Measurements from ENCODE around the gene LRIG1. TPM values are rescaled to one million over a fixed set of nuclear protein-coding genes. Genes with fewer than 3 reads are reported as not detected.

Gene LRIG1
- total and polyA plus RNA-seq, 10 of the 15 experiments (the other 5 are each of a cell fraction or from before 2014, with no cell fraction given), result 0.84 to 16.4 (median 8.1) TPM

DNA sequence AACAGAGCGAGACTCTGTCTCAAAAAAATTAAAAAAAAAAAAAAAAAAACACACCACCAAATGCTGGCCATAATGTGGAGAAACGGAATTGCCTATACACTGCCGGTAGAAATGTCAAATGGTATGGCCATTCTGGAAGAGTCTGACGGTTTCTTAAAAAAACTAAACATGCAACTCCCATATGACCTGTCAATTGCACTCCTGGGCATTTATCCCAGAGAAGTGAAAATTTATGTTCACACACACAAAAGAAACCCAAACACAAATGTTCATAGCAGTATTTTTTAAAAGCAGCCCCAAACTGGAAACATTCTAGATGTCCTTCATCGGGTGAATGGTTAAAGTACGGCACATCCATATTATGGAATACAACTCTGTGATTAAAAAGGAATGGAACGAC, 66.1 kb downstream of the LRIG1 start:
- POLR2A ChIA-PET, result no interaction called here
- DNase-seq (ENCODE audit: low read depth, low spot score) (no peak), ATAC-seq (no peak), FAIRE-seq (no peak)
- Histone ChIP-seq H3K9me3 (replicated peaks; ENCODE audit: control insufficient read depth, insufficient read depth, low read length) (no peaks in the 10 kb centered on the region), H3K27me3 (replicated peaks in 1 of 2; ENCODE audit: control insufficient read depth in 2 of 2, insufficient read depth in 2 of 2, low read length in 1 of 2) (no peaks in the 10 kb centered on the region), H3K9ac (ENCODE audit: control insufficient read depth, insufficient read depth, low read length) (no peak overlapping the region), H3K4me2 (ENCODE audit: control insufficient read depth, insufficient read depth) (no peak overlapping the region), H3K4me1 (ENCODE audit: control insufficient read depth, insufficient read depth, low read length) (no peaks in the 10 kb centered on the region), H3K79me2 (ENCODE audit: control insufficient read depth, insufficient read depth, low read length) (no peaks in the 10 kb centered on the region), H3K4me3 (no peak overlapping the region), H3K27ac (ENCODE audit: control insufficient read depth, insufficient read depth) (no peak overlapping the region), H2AFZ (ENCODE audit: control insufficient read depth, low read depth, low read length) (no peak overlapping the region), H4K20me1 (ENCODE audit: control insufficient read depth, insufficient read depth) (no peaks in the 10 kb centered on the region), H3K36me3 (ENCODE audit: control insufficient read depth in 2 of 2, insufficient read depth in 2 of 2, low read length in 1 of 2) (no peaks in the 10 kb centered on the region)
- RAD21 ChIA-PET (ENCODE audit: unreplicated experiment), result no interaction called here
- SMC1A ChIA-PET (ENCODE audit: uncharacterized antibody, unreplicated experiment), result no interaction called here
- in situ Hi-C loops (cut with MboI) (no loop called here), intact Hi-C loops (cut with micrococcal nuclease; ENCODE audit: unreplicated experiment) (no loop called here)
- TF ChIP-seq CEBPB (IDR thresholded peaks at IDR 0.05; ENCODE audit: borderline replicate concordance in 1 of 2, low read depth in 2 of 2, low read length in 2 of 2) (no peak), POLR2AphosphoS2 (IDR thresholded peaks at IDR 0.05; ENCODE audit: low read depth, low read length) (no peak), YY1 (IDR thresholded peaks at IDR 0.05; ENCODE audit: low read depth, low read length) (no peak), FOXK2 (IDR thresholded peaks at IDR 0.05) (no peak)
- TF ChIP-seq, protein P1, sequence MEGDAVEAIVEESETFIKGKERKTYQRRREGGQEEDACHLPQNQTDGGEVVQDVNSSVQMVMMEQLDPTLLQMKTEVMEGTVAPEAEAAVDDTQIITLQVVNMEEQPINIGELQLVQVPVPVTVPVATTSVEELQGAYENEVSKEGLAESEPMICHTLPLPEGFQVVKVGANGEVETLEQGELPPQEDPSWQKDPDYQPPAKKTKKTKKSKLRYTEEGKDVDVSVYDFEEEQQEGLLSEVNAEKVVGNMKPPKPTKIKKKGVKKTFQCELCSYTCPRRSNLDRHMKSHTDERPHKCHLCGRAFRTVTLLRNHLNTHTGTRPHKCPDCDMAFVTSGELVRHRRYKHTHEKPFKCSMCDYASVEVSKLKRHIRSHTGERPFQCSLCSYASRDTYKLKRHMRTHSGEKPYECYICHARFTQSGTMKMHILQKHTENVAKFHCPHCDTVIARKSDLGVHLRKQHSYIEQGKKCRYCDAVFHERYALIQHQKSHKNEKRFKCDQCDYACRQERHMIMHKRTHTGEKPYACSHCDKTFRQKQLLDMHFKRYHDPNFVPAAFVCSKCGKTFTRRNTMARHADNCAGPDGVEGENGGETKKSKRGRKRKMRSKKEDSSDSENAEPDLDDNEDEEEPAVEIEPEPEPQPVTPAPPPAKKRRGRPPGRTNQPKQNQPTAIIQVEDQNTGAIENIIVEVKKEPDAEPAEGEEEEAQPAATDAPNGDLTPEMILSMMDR (IDR thresholded peaks at IDR 0.05 in 2 of 3, conservative IDR thresholded peaks at IDR 0.05 in 1 of 3; ENCODE audit: control insufficient read depth in 2 of 3, extremely low read depth in 1 of 3, insufficient read depth in 1 of 3, low read depth in 3 of 3, low read length in 3 of 3), result no peak
- CTCF ChIA-PET, result interaction anchor here (1.3 kb wide), 1 partner anchor 27 kb away, joined by 4 read pairs; no protein-coding TSS in a partner anchor
- BruUV-seq (replicated peaks), result no TSS peak
- WGBS (ENCODE audit: insufficient coverage, insufficient replicate concordance, low lambda C conversion rate, missing lambda C conversion rate), result 71% methylated on average over 6 of the region's 7 CpGs

GRCh38 chr3:66433522-66433782, 67.4 kb downstream of the LRIG1 start:
- no peaks in the 10 kb centered on the region for H4K20me1 ChIP-seq (ENCODE audit: control insufficient read depth, insufficient read depth)
- no peaks in the 10 kb centered on the region for H3K79me2 ChIP-seq (ENCODE audit: control insufficient read depth, insufficient read depth, low read length)
- WGBS (ENCODE audit: insufficient coverage, insufficient replicate concordance, low lambda C conversion rate, missing lambda C conversion rate), result 62% methylated on average over 4 of the region's 4 CpGs
- H3K9ac ChIP-seq (ENCODE audit: control insufficient read depth, insufficient read depth, low read length), result no peak overlapping the region
- ChIA-PET SMC1A (ENCODE audit: uncharacterized antibody, unreplicated experiment) (no interaction called here), POLR2A (no interaction called here), CTCF (interaction anchor here (1.3 kb wide), 1 partner anchor 25 kb away, joined by 4 read pairs; no protein-coding TSS in a partner anchor), RAD21 (ENCODE audit: unreplicated experiment) (no interaction called here)
- ATAC-seq (no peak), FAIRE-seq (no peak), DNase-seq (ENCODE audit: low read depth, low spot score) (no peak)
- no peaks in the 10 kb centered on the region for H3K36me3 ChIP-seq (ENCODE audit: control insufficient read depth in 2 of 2, insufficient read depth in 2 of 2, low read length in 1 of 2)
- no peak for TF ChIP-seq RB1 (IDR thresholded peaks at IDR 0.05; ENCODE audit: borderline replicate concordance)
- no peak for TF ChIP-seq ZNF217 (IDR thresholded peaks at IDR 0.05)
- TF ChIP-seq NFYA (IDR thresholded peaks at IDR 0.05; ENCODE audit: borderline replicate concordance, low read depth, low read length), result no peak
- TF ChIP-seq, protein P2, sequence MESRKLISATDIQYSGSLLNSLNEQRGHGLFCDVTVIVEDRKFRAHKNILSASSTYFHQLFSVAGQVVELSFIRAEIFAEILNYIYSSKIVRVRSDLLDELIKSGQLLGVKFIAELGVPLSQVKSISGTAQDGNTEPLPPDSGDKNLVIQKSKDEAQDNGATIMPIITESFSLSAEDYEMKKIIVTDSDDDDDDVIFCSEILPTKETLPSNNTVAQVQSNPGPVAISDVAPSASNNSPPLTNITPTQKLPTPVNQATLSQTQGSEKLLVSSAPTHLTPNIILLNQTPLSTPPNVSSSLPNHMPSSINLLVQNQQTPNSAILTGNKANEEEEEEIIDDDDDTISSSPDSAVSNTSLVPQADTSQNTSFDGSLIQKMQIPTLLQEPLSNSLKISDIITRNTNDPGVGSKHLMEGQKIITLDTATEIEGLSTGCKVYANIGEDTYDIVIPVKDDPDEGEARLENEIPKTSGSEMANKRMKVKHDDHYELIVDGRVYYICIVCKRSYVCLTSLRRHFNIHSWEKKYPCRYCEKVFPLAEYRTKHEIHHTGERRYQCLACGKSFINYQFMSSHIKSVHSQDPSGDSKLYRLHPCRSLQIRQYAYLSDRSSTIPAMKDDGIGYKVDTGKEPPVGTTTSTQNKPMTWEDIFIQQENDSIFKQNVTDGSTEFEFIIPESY (IDR thresholded peaks at IDR 0.05), result no peak
- no peak for TF ChIP-seq KDM1A (IDR thresholded peaks at IDR 0.05; ENCODE audit: borderline replicate concordance)
- TF ChIP-seq, protein P3, sequence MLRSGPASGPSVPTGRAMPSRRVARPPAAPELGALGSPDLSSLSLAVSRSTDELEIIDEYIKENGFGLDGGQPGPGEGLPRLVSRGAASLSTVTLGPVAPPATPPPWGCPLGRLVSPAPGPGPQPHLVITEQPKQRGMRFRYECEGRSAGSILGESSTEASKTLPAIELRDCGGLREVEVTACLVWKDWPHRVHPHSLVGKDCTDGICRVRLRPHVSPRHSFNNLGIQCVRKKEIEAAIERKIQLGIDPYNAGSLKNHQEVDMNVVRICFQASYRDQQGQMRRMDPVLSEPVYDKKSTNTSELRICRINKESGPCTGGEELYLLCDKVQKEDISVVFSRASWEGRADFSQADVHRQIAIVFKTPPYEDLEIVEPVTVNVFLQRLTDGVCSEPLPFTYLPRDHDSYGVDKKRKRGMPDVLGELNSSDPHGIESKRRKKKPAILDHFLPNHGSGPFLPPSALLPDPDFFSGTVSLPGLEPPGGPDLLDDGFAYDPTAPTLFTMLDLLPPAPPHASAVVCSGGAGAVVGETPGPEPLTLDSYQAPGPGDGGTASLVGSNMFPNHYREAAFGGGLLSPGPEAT (IDR thresholded peaks at IDR 0.05; ENCODE audit: low read depth), result no peak
- H3K27ac ChIP-seq (ENCODE audit: control insufficient read depth, insufficient read depth), result no peak overlapping the region
- intact Hi-C loops (cut with micrococcal nuclease; ENCODE audit: unreplicated experiment) (no loop called here), in situ Hi-C loops (cut with MboI) (no loop called here)
- no peaks in the 10 kb centered on the region for H3K27me3 ChIP-seq (replicated peaks in 1 of 2; ENCODE audit: control insufficient read depth in 2 of 2, insufficient read depth in 2 of 2, low read length in 1 of 2)
- H3K4me3 ChIP-seq, result no peak overlapping the region
- no TSS peak for BruUV-seq (replicated peaks)
- H3K4me2 ChIP-seq (ENCODE audit: control insufficient read depth, insufficient read depth), result no peak overlapping the region
- no peaks in the 10 kb centered on the region for H3K9me3 ChIP-seq (replicated peaks; ENCODE audit: control insufficient read depth, insufficient read depth, low read length)
- H2AFZ ChIP-seq (ENCODE audit: control insufficient read depth, low read depth, low read length), result no peak overlapping the region
- no peaks in the 10 kb centered on the region for H3K4me1 ChIP-seq (ENCODE audit: control insufficient read depth, insufficient read depth, low read length)
